GM12875 (cell line): ENCODE results near the gene DCLRE1C.
"Not testable (repeated sequence)": the region's sequence is repeated elsewhere in the genome, so short reads cannot be mapped to it uniquely, and the experiment has no call there.

Source experiments
- H3K4me3 ChIP-seq: one replicate; pipeline ENCODE4 v1.5.1; 2011; ENCODE audit warnings: low read depth, low read length, control low read depth
- CTCF ChIP-seq: IDR thresholded peaks from 2 replicates; pipeline ENCODE4 v1.5.1; 2011; ENCODE audit warnings: low read depth, mild to moderate bottlenecking, control low read depth, inconsistent platforms, low read length, moderate library complexity, borderline replicate concordance; ENCODE audit not compliant: insufficient read depth

DCLRE1C gene

GRCh38 chr10:14954001-14954770 is at the start of gene DCLRE1C:
TSS of gene DCLRE1C (minus strand) at chr10:14954096. CDS start at chr10:14954010, 86 bp downstream.
- H3K4me3 ChIP-seq, result peak within 1 kb of the TSS; percentile 82
- no peak for TF ChIP-seq CTCF

- TF ChIP-seq CTCF, result no peak
- H3K4me3 ChIP-seq, result no peak overlapping the region
Observed at GRCh38 chr10:14995964-14996565, 42.2 kb upstream of the DCLRE1C start.

DNA sequence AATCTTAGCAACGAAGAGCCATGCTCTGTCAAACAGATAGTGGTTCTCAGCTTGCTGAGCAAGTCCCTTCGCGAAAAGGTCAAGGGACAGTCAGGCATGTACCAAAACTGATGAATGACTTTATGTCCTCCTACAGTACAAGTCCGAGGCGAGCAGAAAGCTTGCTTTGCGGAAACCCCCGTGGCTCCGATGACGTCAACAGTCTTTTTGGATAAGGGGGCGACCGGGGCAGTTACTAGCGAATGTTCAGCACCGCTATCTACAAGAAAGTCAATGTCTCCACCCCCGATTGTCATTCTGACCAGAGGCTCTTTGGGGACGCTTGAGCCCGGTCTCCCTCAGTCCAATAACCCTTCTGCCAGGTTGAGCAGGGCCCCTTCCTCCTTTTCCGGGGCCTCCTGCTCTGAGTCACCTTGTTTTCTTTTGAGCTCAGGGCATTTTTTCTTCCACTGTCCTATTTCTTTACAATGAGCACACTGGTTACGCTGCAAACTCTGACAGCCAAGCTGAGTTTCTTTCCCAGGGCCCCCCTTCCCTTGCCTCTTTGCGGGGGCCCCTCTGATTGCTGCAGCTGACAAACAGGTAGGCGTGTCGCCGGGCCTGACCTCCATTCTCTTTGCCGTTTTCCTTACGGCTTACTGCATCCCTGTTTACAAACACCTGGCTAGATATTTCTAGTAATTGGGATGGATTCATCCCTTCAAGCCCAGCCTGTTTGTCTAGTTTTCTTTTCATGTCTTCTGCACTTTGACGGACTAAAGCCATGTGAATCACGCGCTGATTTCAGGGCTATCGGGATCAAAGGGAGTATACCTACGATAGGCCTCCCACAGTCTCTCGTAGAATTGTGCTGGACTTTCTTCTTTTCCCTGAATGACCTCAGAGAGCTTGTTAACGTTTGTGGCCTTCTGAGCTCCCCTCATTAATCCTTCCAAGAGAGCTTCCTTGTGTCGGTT is 39.9 kb upstream of the DCLRE1C start:
- not testable (repeated sequence) for H3K4me3 ChIP-seq

GRCh38 chr10:14992336-14992735 is 38.4 kb upstream of the DCLRE1C start:
- H3K4me3 ChIP-seq, result not testable (repeated sequence)

DNA sequence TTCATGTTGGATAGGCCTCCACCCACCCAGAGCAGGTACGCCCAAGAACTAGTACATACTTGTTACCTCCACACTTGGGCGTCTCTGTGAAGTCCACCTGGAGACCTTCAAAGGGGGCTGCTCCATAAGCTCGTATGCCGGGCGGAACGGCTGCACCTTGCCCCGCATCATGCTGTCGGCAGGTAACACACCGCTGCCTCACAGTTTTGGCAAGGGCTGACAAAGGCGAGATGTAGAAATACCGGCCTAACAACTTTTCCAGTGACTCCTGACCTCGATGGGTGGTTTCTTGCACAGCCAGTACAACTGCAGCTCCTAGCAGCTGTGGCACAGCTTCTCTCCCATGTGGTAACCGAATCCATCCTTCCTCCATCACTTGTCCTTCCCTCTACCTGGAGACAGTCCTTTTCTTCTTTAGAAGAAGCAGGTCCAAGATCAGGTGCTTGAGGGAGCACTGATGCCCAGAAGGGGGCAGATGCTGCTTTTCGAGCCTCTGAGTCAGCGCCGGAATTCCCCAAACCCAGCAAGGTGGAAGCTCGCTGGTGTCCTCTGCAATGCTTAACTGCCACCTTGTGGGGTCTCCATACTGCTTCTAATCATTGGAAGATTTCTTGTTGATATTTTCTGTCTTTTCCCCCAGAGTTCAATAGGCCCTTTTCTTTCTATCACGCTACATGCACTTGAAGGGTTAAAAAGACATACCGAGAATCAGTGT is 37.3 kb upstream of the DCLRE1C start:
- not testable (repeated sequence) for H3K4me3 ChIP-seq
- TF ChIP-seq CTCF, result peak; percentile 36; the same call in 1 of the 2 replicates

DNA sequence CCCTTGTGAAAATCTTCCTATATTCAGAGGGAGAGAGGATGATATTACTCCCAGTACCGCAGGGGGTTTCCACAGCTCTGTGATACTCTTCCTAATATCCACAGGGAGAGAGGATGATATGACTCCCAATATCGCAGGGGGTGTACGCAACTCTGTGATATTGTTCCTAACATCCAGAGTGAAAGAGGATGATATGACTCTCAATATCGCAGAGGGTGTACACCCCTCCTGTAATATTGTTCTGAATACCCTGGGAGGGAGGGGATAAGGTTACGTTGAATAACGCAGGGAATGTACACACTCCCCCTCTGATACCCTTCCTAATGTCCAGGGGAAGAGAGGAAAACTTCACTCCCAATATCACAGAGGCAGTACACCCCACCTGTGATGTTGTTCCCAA is 35.7 kb upstream of the DCLRE1C start:
- H3K4me3 ChIP-seq, result not testable (repeated sequence)

DNA sequence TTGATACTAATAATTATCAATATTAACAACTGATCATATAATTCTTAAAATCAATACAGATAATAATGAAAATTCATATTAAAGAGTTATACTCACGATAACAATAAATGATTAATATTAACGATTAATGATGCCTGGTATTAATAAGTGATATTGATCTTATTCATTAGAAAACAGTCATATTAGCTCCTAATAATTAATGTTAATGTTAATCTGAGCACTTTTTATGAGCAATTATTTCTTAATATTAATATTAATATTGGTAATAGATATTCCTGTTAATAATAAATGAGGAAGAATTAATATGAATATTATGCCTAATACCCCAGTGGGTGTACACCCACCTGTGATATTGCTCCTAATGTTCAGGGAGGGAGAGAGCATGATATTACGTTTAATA is 28.8 kb upstream of the DCLRE1C start:
- no peak for TF ChIP-seq CTCF
- H3K4me3 ChIP-seq, result no peak overlapping the region

GRCh38 chr10:14975672-14976273 is 21.9 kb upstream of the DCLRE1C start:
- TF ChIP-seq CTCF, result peak; percentile 37; the same call in 1 of the 2 replicates
- H3K4me3 ChIP-seq, result no peak overlapping the region

- H3K4me3 ChIP-seq, result not testable (repeated sequence)
Observed at GRCh38 chr10:14974153-14974998, 20.5 kb upstream of the DCLRE1C start.
